ENCODE measurements around the gene HIP1R. TPM values are rescaled to one million over a fixed set of nuclear protein-coding genes. Genes with fewer than 3 reads are reported as not detected.

HIP1R gene
- total and polyA plus RNA-seq, 2 of the 4 experiments (the other 2 are of a cell fraction) = 13.8 to 18.5 TPM

DNA sequence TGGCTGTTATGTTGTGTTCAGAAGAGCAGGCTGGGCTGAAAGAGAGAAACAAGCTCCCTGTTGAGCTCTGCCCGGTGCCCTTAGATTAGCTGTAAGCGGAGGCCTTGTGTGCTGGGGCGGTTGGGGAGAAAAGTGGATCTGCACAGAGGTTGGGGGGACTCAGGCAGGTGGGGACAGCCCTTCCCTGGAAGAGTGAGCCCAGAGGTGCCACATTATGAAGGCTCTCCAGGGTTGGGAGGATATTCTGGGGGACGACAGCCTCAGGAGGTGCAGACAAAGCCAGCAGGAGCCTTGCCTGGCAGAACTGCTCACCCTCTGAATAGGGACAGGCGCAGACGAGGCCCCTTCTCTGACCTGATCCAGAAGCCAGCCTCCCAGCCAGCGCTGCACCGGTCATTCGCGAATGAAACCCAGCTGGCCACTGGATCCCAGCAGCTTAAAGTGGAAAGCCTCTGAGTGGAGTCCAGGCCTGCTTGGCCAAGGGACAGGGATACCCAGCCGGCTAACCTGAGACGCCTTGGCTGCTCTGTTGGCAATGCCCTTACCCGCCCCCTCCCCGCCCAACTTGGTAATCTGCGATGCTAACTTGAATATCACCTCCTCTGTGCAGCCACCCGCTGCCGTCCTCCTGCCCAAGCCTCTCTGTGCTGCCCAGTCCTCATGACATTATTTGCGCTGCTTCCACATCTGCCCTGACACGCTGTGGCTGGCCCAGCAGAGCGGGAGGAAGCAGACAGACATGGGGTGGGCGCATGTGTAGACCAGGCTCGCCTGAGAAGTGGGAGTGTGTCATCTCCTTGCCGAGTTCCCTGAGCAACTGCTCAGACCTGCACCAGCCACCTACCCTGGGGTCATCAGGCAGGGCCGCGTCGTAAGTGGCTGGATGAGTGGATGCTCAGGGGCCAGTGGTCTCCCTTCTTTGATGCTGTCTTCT lies 5.6 kb downstream of the HIP1R start:
- H3K23ac ChIP-seq (ENCODE audit: low read depth, low read length) = peak overlapping the region; percentile 34
- intact Hi-C loops (cut with micrococcal nuclease) = no loop called here
- peak overlapping the region in 1 of 2 experiments; percentile 51; a peak in 2 of 4 replicates for H4K8ac ChIP-seq (ENCODE audit: low read depth in 2 of 2, low read length in 2 of 2)
- in situ Hi-C loops (cut with MboI; ENCODE audit: low sequenced_read_pairs) = no loop called here
- peaks cover 12% of the 10 kb centered on the region; the same call in 1 of the 2 replicates for H4K20me1 ChIP-seq (ENCODE audit: insufficient read depth, low read length)
- H3K4me3 ChIP-seq (ENCODE audit: insufficient read depth, low read depth, low read length) = no peak overlapping the region
- peak overlapping the region; percentile 94 for H2AK9ac ChIP-seq (replicated peaks; ENCODE audit: low read depth, low read length, poor library complexity)
- ChIA-PET CTCF (no interaction called here), POLR2A (ENCODE audit: unreplicated experiment) (no interaction called here)
- peak overlapping the region; percentile 67 for H2AK5ac ChIP-seq (ENCODE audit: low read depth, low read length)
- peaks cover 25% of the 10 kb centered on the region for H3K9me1 ChIP-seq (ENCODE audit: insufficient read depth, low read length)
- BruUV-seq (replicated peaks) = no TSS peak
- H3K4me1 ChIP-seq (ENCODE audit: control insufficient read depth, insufficient read depth, low read length) = peaks cover 22% of the 10 kb centered on the region
- WGBS, 2 experiments (ENCODE audit: extremely low coverage in 2 of 2, insufficient read length in 1 of 2) = 92% methylated on average over 7 of the region's 26 CpGs; no CpG with 5 or more reads in 1 of the 2 experiments
- no peak for DNase-seq
- peak overlapping the region; percentile 60; the same call in 2 of the 3 replicates for H2BK15ac ChIP-seq (ENCODE audit: low read depth, low read length)
- H4K5ac ChIP-seq (ENCODE audit: low read depth, low read length) = no peak overlapping the region
- no peak overlapping the region for H3K56ac ChIP-seq (ENCODE audit: extremely low read depth, insufficient read depth, low read length)
- H3K27me3 ChIP-seq (ENCODE audit: control insufficient read depth, insufficient read depth, low read length) = no peaks in the 10 kb centered on the region
- ATAC-seq (ENCODE audit: low read depth) = no peak
- no peak overlapping the region for H3K9ac ChIP-seq (ENCODE audit: low read depth, low read length)
- H2BK120ac ChIP-seq (ENCODE audit: low read depth, low read length) = peak overlapping the region; percentile 87
- H3K18ac ChIP-seq (ENCODE audit: low read depth, low read length) = 0 out of 2 replicates have a peak overlapping the region, but pooled peaks have one; percentile 16
- peak overlapping the region; percentile 76; the same call in 1 of the 2 replicates for H3K14ac ChIP-seq (replicated peaks; ENCODE audit: low read depth, low read length)
- no peak for TF ChIP-seq MAZ (IDR thresholded peaks at IDR 0.05; ENCODE audit: borderline replicate concordance, low read depth, low read length)
- TF ChIP-seq RFX5 (IDR thresholded peaks at IDR 0.05; ENCODE audit: low read depth, low read length) = no peak
- no peak for TF ChIP-seq RAD21 (IDR thresholded peaks at IDR 0.05; ENCODE audit: low read length)
- TF ChIP-seq, protein P1, sequence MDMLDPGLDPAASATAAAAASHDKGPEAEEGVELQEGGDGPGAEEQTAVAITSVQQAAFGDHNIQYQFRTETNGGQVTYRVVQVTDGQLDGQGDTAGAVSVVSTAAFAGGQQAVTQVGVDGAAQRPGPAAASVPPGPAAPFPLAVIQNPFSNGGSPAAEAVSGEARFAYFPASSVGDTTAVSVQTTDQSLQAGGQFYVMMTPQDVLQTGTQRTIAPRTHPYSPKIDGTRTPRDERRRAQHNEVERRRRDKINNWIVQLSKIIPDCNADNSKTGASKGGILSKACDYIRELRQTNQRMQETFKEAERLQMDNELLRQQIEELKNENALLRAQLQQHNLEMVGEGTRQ (IDR thresholded peaks at IDR 0.05; ENCODE audit: low read depth, low read length) = no peak
- no peak for TF ChIP-seq MXI1 (IDR thresholded peaks at IDR 0.05; ENCODE audit: borderline replicate concordance, low read depth, low read length)
- TF ChIP-seq NFE2L2 (IDR thresholded peaks at IDR 0.05; ENCODE audit: low read depth, low read length) = no peak
- TF ChIP-seq, protein P2, sequence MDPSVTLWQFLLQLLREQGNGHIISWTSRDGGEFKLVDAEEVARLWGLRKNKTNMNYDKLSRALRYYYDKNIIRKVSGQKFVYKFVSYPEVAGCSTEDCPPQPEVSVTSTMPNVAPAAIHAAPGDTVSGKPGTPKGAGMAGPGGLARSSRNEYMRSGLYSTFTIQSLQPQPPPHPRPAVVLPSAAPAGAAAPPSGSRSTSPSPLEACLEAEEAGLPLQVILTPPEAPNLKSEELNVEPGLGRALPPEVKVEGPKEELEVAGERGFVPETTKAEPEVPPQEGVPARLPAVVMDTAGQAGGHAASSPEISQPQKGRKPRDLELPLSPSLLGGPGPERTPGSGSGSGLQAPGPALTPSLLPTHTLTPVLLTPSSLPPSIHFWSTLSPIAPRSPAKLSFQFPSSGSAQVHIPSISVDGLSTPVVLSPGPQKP (IDR thresholded peaks at IDR 0.05; ENCODE audit: borderline replicate concordance, low read depth, low read length) = no peak
- TF ChIP-seq RCOR1 (IDR thresholded peaks at IDR 0.05; ENCODE audit: insufficient replicate concordance, low read length) = no peak
- no peak for TF ChIP-seq FOS (IDR thresholded peaks at IDR 0.05; ENCODE audit: low read depth, low read length)
- TF ChIP-seq CEBPB (IDR thresholded peaks at IDR 0.05; ENCODE audit: low read depth, low read length) = no peak
- TF ChIP-seq, protein P3, sequence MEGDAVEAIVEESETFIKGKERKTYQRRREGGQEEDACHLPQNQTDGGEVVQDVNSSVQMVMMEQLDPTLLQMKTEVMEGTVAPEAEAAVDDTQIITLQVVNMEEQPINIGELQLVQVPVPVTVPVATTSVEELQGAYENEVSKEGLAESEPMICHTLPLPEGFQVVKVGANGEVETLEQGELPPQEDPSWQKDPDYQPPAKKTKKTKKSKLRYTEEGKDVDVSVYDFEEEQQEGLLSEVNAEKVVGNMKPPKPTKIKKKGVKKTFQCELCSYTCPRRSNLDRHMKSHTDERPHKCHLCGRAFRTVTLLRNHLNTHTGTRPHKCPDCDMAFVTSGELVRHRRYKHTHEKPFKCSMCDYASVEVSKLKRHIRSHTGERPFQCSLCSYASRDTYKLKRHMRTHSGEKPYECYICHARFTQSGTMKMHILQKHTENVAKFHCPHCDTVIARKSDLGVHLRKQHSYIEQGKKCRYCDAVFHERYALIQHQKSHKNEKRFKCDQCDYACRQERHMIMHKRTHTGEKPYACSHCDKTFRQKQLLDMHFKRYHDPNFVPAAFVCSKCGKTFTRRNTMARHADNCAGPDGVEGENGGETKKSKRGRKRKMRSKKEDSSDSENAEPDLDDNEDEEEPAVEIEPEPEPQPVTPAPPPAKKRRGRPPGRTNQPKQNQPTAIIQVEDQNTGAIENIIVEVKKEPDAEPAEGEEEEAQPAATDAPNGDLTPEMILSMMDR (conservative IDR thresholded peaks at IDR 0.05; ENCODE audit: low read depth, low read length) = no peak
- H3K4ac ChIP-seq (ENCODE audit: low read depth, low read length) = peak overlapping the region; percentile 81
- H3K79me1 ChIP-seq (ENCODE audit: low read depth in 1 of 2, low read length in 2 of 2) = peaks cover 14 to 52% of the 10 kb centered on the region in 2 experiments
- peak overlapping the region; percentile 67 for H2AFZ ChIP-seq (replicated peaks; ENCODE audit: low read length, poor library complexity)
- H2BK5ac ChIP-seq (ENCODE audit: low read depth, low read length, poor library complexity, severe bottlenecking) = peak overlapping the region; percentile 78
- peak overlapping the region; percentile 14; the same call in 1 of the 2 replicates for H3K27ac ChIP-seq (ENCODE audit: insufficient read depth, low read length)
- H3K36me3 ChIP-seq (ENCODE audit: control insufficient read depth, insufficient read depth, low read length) = no peaks in the 10 kb centered on the region
- H2BK20ac ChIP-seq (ENCODE audit: low read depth, low read length) = peak overlapping the region; percentile 57
- dilution Hi-C loops (cut with HindIII; ENCODE audit: low sequenced_read_pairs, unreplicated experiment) = no loop called here
- H3K9me3 ChIP-seq (ENCODE audit: control insufficient read depth, insufficient read depth, low read length) = no peaks in the 10 kb centered on the region
- peak overlapping the region; percentile 17 for H3K4me2 ChIP-seq (ENCODE audit: low read depth, low read length)
- peak overlapping the region; percentile 85 for H4K91ac ChIP-seq (ENCODE audit: insufficient read depth, low read depth, low read length)

Measured in IMR-90 (cell line).